Measurements from ENCODE around the gene NAALADL2.

The NAALADL2 gene

DNA sequence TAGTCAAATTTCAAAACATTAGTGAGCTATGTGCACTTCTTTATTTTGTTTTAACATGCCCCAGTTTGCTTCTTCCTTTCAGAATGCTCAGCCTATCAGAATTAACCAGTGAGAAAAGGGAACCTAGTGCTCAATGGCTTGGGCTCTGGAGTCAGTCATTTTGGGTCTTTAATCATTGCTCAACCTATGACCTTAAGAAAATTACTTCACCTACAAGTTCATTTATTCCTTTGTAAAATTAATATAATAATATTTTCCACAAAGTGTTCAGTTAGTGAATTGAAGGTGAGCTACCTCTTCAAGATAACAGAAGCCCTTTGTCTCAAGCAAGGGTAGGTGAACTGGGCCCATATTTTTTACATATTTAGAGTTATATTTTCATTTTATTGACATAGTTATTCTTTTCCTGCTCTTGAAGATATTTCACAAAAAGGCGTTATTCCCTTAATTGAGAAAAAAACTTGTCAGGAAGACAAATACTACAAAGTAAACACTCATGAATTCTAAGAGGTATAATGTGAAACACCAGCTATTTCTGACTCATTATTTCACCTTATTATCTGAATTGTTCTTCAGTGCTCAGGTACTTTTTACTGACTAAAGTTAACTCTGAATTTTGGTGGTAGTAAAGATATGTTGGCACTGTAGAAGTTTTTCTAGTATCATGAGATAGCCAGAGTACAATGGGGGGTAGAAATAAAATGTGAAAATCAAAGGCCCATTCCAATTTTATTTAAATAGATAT lies 415.5 kb downstream of the NAALADL2 start:
- H3K36me3 ChIP-seq (ENCODE audit: control insufficient read depth, insufficient read depth, low read length) = no peaks in the 10 kb centered on the region
- H3K9ac ChIP-seq (ENCODE audit: low read depth, low read length) = no peak overlapping the region
- H3K4me3 ChIP-seq (ENCODE audit: low read depth, low read length) = no peak overlapping the region
- no peaks in the 10 kb centered on the region for H3K4me1 ChIP-seq (ENCODE audit: control insufficient read depth, insufficient read depth, low read length)
- no peaks in the 10 kb centered on the region for H3K27me3 ChIP-seq (ENCODE audit: control insufficient read depth, insufficient read depth, low read length)
- H3K9me3 ChIP-seq (ENCODE audit: control insufficient read depth, insufficient read depth, low read length) = no peaks in the 10 kb centered on the region
- H3K27ac ChIP-seq (ENCODE audit: low read depth, low read length) = no peak overlapping the region

DNA sequence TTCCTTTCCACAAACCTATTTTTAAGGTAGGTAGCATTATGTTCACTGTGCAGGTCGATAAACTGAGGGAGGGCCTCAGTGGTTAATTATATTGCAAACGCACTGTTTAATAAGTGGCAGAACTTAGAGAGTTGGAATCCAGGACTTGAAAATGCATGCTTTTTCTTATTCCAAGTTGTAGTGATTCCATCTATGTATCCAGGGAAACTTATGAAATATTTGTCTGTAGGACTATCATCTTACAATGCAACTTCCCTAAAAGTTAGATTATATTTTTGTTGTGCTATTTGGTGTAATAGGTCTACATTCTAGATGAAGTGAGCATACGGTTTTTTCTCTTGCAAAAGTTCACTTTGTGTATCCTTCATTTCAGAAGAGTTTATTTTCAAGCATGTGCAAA lies 419.5 kb downstream of the NAALADL2 start:
- no peaks in the 10 kb centered on the region for H3K4me1 ChIP-seq (ENCODE audit: control insufficient read depth, insufficient read depth, low read length)
- no peak overlapping the region for H3K4me3 ChIP-seq (ENCODE audit: low read depth, low read length)
- no peak overlapping the region for H3K9ac ChIP-seq (ENCODE audit: low read depth, low read length)
- no peaks in the 10 kb centered on the region for H3K9me3 ChIP-seq (ENCODE audit: control insufficient read depth, insufficient read depth, low read length)
- no peaks in the 10 kb centered on the region for H3K27me3 ChIP-seq (ENCODE audit: control insufficient read depth, insufficient read depth, low read length)
- no peaks in the 10 kb centered on the region for H3K36me3 ChIP-seq (ENCODE audit: control insufficient read depth, insufficient read depth, low read length)
- no peak overlapping the region for H3K27ac ChIP-seq (ENCODE audit: low read depth, low read length)

DNA sequence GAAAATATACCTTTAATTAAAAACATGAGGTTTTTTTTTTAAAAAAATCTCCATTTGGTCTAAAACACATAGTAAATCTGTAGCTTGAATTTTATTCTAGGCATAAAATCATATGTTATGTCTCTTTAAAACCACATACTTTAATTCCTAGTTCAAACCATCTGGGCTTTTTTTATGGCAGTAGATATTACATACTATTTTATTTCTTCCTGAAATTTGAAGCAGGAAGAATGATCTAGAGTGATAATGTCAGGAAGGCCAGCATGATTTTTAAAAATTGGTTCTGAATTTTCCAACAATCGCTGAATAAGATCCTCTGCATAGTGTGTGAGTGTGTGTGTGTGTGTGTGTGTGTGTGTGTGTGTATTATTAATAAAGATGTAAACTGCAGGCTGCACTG lies 420.3 kb downstream of the NAALADL2 start:
- no peak overlapping the region for H3K27ac ChIP-seq (ENCODE audit: low read depth, low read length)
- no peaks in the 10 kb centered on the region for H3K9me3 ChIP-seq (ENCODE audit: control insufficient read depth, insufficient read depth, low read length)
- H3K4me1 ChIP-seq (ENCODE audit: control insufficient read depth, insufficient read depth, low read length) = no peaks in the 10 kb centered on the region
- no peaks in the 10 kb centered on the region for H3K36me3 ChIP-seq (ENCODE audit: control insufficient read depth, insufficient read depth, low read length)
- H3K9ac ChIP-seq (ENCODE audit: low read depth, low read length) = no peak overlapping the region
- H3K27me3 ChIP-seq (ENCODE audit: control insufficient read depth, insufficient read depth, low read length) = no peaks in the 10 kb centered on the region
- H3K4me3 ChIP-seq (ENCODE audit: low read depth, low read length) = no peak overlapping the region

DNA sequence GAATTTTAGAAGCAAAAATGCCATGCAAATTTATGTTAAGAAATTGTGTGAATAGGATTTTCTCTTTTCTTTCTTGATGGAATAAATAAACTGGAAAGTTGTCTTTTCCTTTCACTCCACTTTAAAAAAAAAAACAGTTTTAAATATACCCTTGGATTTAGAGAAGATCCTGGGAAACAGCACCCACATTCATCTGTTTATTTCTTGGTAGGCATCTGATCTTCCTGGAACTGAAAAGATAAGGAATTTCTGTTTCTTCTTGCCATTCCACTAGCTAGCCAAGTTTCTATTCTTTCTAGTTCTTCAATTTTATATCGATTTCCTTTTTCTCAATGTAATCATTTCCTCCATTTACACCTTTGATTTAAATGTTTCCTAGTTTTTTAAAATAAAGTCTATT lies 420.8 kb downstream of the NAALADL2 start:
- H3K27ac ChIP-seq (ENCODE audit: low read depth, low read length) = no peak overlapping the region
- no peak overlapping the region for H3K9ac ChIP-seq (ENCODE audit: low read depth, low read length)
- H3K4me3 ChIP-seq (ENCODE audit: low read depth, low read length) = no peak overlapping the region
- H3K9me3 ChIP-seq (ENCODE audit: control insufficient read depth, insufficient read depth, low read length) = no peaks in the 10 kb centered on the region
- H3K27me3 ChIP-seq (ENCODE audit: control insufficient read depth, insufficient read depth, low read length) = no peaks in the 10 kb centered on the region
- H3K4me1 ChIP-seq (ENCODE audit: control insufficient read depth, insufficient read depth, low read length) = no peaks in the 10 kb centered on the region
- no peaks in the 10 kb centered on the region for H3K36me3 ChIP-seq (ENCODE audit: control insufficient read depth, insufficient read depth, low read length)

DNA sequence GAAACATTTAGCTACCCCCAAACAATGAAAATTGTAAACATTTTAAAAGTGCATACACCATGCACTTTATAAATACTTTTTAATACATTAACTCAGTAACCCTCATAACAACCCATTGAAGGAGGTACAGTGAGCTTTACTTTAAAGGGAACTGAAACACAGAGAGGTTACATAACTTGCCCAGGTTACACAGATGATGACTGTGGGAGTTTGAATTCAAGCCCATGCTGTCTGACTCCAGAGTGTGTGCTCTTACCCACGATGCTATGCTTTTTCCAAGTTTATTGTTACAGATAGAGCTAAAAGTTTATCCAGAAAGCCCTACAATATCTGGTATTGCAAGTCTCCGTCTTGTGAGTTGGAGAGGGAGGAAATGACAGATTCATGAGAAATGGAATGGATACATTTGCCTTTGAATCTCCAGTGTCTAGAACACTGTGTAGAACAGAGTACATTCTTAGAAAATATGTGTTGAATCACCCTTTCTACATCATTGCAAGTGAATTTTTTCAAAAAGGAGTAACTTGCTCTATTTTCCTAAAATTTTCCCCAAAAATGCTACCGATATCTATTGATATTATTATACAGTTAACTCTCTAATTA lies 428.3 kb downstream of the NAALADL2 start:
- H3K9me3 ChIP-seq (ENCODE audit: control insufficient read depth, insufficient read depth, low read length) = no peaks in the 10 kb centered on the region
- H3K4me1 ChIP-seq (ENCODE audit: control insufficient read depth, insufficient read depth, low read length) = no peaks in the 10 kb centered on the region
- H3K27ac ChIP-seq (ENCODE audit: low read depth, low read length) = no peak overlapping the region
- H3K4me3 ChIP-seq (ENCODE audit: low read depth, low read length) = no peak overlapping the region
- no peaks in the 10 kb centered on the region for H3K27me3 ChIP-seq (ENCODE audit: control insufficient read depth, insufficient read depth, low read length)
- no peak overlapping the region for H3K9ac ChIP-seq (ENCODE audit: low read depth, low read length)
- no peaks in the 10 kb centered on the region for H3K36me3 ChIP-seq (ENCODE audit: control insufficient read depth, insufficient read depth, low read length)

DNA sequence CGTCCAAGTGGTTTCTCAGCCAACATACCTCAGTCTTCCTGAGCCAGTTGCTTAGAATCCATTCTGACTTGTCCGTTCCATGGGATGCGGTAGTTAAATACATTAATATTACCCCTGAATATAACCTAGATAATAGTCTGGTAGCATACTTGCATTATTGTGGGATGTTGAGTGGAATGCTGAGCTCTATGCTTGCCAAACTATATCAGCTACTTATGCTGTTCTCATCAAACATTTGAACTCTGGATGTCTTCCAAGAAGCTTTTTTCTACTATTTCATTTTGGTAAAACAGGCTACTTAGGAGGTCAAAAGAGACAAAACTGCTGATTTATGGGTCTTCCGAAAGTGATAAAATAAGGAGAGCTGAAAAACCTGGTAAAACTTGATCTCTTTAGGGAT lies 429.5 kb downstream of the NAALADL2 start:
- Histone ChIP-seq H3K27me3 (ENCODE audit: control insufficient read depth, insufficient read depth, low read length) (no peaks in the 10 kb centered on the region), H3K9ac (ENCODE audit: low read depth, low read length) (no peak overlapping the region), H3K27ac (ENCODE audit: low read depth, low read length) (no peak overlapping the region), H3K36me3 (ENCODE audit: control insufficient read depth, insufficient read depth, low read length) (no peaks in the 10 kb centered on the region), H3K9me3 (ENCODE audit: control insufficient read depth, insufficient read depth, low read length) (no peaks in the 10 kb centered on the region), H3K4me1 (ENCODE audit: control insufficient read depth, insufficient read depth, low read length) (no peaks in the 10 kb centered on the region), H3K4me3 (ENCODE audit: low read depth, low read length) (no peak overlapping the region)

DNA sequence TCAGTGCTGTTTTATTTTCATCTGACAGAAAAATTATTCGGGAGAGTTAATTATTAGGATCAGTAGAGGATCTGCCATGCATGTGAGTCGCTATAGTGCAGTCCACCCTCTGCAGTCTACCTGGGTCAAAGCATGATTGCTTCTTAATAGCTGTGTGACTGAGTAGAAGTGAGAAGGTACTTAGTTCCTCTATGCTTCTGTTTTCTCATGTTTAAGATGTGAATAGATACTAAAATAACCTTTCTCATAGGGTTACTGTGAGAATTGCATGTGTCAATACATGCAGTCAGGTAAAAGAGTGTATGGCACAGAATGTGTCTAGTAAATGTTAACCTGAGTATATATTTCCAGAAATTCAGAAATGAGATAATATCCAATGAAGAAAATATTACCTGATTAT lies 435.7 kb downstream of the NAALADL2 start:
- Histone ChIP-seq H3K9ac (ENCODE audit: low read depth, low read length) (no peak overlapping the region), H3K27ac (ENCODE audit: low read depth, low read length) (no peak overlapping the region), H3K4me1 (ENCODE audit: control insufficient read depth, insufficient read depth, low read length) (no peaks in the 10 kb centered on the region), H3K9me3 (ENCODE audit: control insufficient read depth, insufficient read depth, low read length) (no peaks in the 10 kb centered on the region), H3K27me3 (ENCODE audit: control insufficient read depth, insufficient read depth, low read length) (no peaks in the 10 kb centered on the region), H3K36me3 (ENCODE audit: control insufficient read depth, insufficient read depth, low read length) (no peaks in the 10 kb centered on the region), H3K4me3 (ENCODE audit: low read depth, low read length) (no peak overlapping the region)

DNA sequence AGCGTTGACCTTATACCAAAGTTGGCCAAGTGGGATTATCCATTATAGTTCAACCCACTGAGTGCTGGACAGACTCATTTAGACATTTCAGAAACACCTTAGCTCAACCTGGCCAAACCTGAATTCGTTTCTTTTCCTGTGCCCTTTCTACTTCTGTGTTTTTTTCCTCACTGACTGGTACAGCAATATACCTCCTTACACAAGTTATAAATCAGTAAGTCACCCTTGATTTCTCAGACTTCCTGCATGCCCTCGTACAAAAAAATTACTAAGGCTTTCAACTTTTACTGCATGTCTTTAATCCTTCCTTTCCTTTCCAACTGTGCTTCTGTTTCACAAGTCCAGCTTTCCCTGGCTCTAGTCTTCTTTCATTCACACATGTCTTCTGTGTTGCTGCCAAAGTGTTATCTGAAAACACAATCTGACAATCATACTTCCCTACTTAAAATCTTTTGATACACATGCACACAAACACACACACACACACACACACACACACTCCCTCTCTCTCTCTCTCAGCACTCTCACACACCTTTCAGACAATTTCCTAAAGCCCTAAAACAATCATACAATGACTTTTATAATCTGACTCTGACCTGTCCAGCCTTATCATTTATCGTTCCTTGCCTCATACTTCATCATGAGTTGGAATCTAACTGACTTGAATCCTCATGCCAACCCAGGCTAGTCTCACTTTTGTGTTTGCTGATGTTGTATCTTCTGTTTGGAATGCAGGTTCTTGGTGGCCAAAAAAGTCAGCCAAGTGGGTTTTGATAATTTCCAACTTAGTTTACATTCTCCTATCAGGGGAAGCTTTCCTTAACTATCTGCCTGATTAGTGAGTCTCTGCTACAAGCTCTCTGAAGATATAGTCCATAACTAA lies 436.4 kb downstream of the NAALADL2 start:
- no peak overlapping the region for H3K27ac ChIP-seq (ENCODE audit: low read depth, low read length)
- H3K27me3 ChIP-seq (ENCODE audit: control insufficient read depth, insufficient read depth, low read length) = no peaks in the 10 kb centered on the region
- H3K9me3 ChIP-seq (ENCODE audit: control insufficient read depth, insufficient read depth, low read length) = no peaks in the 10 kb centered on the region
- no peaks in the 10 kb centered on the region for H3K36me3 ChIP-seq (ENCODE audit: control insufficient read depth, insufficient read depth, low read length)
- no peak overlapping the region for H3K4me3 ChIP-seq (ENCODE audit: low read depth, low read length)
- H3K4me1 ChIP-seq (ENCODE audit: control insufficient read depth, insufficient read depth, low read length) = no peaks in the 10 kb centered on the region
- H3K9ac ChIP-seq (ENCODE audit: low read depth, low read length) = no peak overlapping the region

DNA sequence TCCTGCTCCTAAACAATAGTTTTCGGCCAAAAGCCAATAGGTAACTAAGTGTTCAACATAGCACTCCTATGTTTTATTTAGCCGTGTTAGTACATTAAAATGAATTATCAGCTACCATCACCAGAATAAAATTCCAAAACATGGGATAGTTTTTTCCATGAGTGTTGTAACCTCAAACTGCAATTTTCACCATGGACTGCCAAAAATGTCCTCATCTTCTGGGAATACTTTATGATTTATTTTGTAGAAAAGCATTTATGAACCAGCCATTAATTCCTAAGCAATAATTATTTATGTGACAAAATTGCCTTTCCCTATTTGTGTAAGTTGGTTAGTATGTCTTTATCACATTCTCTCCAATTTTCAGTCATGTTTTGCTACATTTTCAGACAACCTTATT lies 438.1 kb downstream of the NAALADL2 start:
- Histone ChIP-seq H3K36me3 (ENCODE audit: control insufficient read depth, insufficient read depth, low read length) (no peaks in the 10 kb centered on the region), H3K9me3 (ENCODE audit: control insufficient read depth, insufficient read depth, low read length) (no peaks in the 10 kb centered on the region), H3K4me3 (ENCODE audit: low read depth, low read length) (no peak overlapping the region), H3K9ac (ENCODE audit: low read depth, low read length) (no peak overlapping the region), H3K27me3 (ENCODE audit: control insufficient read depth, insufficient read depth, low read length) (no peaks in the 10 kb centered on the region), H3K4me1 (ENCODE audit: control insufficient read depth, insufficient read depth, low read length) (no peaks in the 10 kb centered on the region), H3K27ac (ENCODE audit: low read depth, low read length) (no peak overlapping the region)

DNA sequence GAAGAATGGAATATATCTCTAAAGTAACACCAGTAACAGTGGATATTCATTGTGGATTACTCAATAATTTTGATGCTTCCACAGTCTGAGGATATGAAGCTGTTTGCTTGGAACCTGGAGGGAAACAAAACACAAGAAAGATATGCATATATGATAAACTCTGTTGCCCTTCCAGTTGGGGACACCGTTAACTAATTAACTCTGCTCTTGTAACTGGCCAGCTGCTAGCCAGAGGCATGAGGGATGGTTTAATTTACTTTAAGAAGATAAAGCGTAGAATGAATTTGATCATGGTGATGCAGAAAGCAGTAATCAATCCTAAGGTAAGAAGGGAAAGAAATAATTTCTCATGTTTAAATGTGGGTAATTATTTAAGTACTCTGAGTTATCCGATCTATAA lies 442.6 kb downstream of the NAALADL2 start:
- no peak overlapping the region for H3K9ac ChIP-seq (ENCODE audit: low read depth, low read length)
- H3K36me3 ChIP-seq (ENCODE audit: control insufficient read depth, insufficient read depth, low read length) = no peaks in the 10 kb centered on the region
- H3K4me1 ChIP-seq (ENCODE audit: control insufficient read depth, insufficient read depth, low read length) = no peaks in the 10 kb centered on the region
- no peak overlapping the region for H3K27ac ChIP-seq (ENCODE audit: low read depth, low read length)
- no peaks in the 10 kb centered on the region for H3K9me3 ChIP-seq (ENCODE audit: control insufficient read depth, insufficient read depth, low read length)
- H3K4me3 ChIP-seq (ENCODE audit: low read depth, low read length) = no peak overlapping the region
- no peaks in the 10 kb centered on the region for H3K27me3 ChIP-seq (ENCODE audit: control insufficient read depth, insufficient read depth, low read length)

DNA sequence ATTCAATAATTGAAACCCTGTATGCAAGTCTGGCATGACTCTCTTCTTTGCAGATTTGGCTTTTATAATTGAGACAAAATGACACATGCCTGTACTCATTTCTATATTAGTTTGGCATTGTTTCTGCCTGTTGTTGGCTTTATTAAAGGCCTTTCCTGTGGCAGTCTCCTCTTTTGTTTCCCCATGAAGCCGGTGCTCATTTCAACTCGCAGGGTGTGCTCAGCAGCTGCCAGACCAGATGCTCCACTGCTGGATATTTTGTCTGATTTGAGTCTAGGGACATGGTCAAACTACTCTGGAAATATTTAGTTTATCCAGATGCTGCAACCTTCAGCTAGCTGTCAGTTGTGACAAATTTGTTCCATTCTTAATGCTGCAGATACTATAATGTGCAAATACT lies 445.3 kb downstream of the NAALADL2 start:
- H3K27me3 ChIP-seq (ENCODE audit: control insufficient read depth, insufficient read depth, low read length) = no peaks in the 10 kb centered on the region
- H3K36me3 ChIP-seq (ENCODE audit: control insufficient read depth, insufficient read depth, low read length) = no peaks in the 10 kb centered on the region
- H3K4me1 ChIP-seq (ENCODE audit: control insufficient read depth, insufficient read depth, low read length) = no peaks in the 10 kb centered on the region
- no peak overlapping the region for H3K27ac ChIP-seq (ENCODE audit: low read depth, low read length)
- no peak overlapping the region for H3K4me3 ChIP-seq (ENCODE audit: low read depth, low read length)
- H3K9me3 ChIP-seq (ENCODE audit: control insufficient read depth, insufficient read depth, low read length) = no peaks in the 10 kb centered on the region
- no peak overlapping the region for H3K9ac ChIP-seq (ENCODE audit: low read depth, low read length)

All from HUES48 (cell line).